ENCODE measurements around the gene CCDC88B.

DNA sequence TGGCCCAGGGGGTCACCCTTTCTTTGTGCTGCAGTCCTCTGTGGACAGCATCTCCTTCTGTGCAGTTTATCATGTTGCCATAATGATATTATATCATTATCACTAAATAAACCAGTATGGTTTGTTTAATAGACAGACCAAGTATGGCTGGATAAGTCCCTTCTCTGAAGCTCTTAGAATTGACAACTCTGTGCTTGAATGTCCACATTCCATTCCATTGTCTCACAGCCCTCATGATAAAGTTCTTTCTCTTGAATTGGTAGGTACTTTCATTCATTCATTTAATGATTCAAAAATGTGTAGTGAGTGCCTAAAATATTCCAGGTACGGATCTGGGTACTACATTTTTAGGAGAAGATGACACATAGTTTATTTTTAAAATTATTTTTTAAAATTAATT is 26.7 kb downstream of the CCDC88B start:
- TF ChIP-seq EP300 (IDR thresholded peaks at IDR 0.05; ENCODE audit: borderline replicate concordance) (no peak), CREB1 (IDR thresholded peaks at IDR 0.05; ENCODE audit: low read depth) (no peak), YY1 (IDR thresholded peaks at IDR 0.05; ENCODE audit: low read depth) (no peak), TAF1 (IDR thresholded peaks at IDR 0.05; ENCODE audit: low read depth) (no peak), FOXM1 (IDR thresholded peaks at IDR 0.05; ENCODE audit: borderline replicate concordance, low read depth) (no peak), TCF12 (IDR thresholded peaks at IDR 0.05; ENCODE audit: low read depth) (no peak), NFIC (IDR thresholded peaks at IDR 0.05) (no peak)
- TF ChIP-seq, protein P1, sequence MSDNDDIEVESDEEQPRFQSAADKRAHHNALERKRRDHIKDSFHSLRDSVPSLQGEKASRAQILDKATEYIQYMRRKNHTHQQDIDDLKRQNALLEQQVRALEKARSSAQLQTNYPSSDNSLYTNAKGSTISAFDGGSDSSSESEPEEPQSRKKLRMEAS (IDR thresholded peaks at IDR 0.05), result no peak
- TF ChIP-seq, protein P2, sequence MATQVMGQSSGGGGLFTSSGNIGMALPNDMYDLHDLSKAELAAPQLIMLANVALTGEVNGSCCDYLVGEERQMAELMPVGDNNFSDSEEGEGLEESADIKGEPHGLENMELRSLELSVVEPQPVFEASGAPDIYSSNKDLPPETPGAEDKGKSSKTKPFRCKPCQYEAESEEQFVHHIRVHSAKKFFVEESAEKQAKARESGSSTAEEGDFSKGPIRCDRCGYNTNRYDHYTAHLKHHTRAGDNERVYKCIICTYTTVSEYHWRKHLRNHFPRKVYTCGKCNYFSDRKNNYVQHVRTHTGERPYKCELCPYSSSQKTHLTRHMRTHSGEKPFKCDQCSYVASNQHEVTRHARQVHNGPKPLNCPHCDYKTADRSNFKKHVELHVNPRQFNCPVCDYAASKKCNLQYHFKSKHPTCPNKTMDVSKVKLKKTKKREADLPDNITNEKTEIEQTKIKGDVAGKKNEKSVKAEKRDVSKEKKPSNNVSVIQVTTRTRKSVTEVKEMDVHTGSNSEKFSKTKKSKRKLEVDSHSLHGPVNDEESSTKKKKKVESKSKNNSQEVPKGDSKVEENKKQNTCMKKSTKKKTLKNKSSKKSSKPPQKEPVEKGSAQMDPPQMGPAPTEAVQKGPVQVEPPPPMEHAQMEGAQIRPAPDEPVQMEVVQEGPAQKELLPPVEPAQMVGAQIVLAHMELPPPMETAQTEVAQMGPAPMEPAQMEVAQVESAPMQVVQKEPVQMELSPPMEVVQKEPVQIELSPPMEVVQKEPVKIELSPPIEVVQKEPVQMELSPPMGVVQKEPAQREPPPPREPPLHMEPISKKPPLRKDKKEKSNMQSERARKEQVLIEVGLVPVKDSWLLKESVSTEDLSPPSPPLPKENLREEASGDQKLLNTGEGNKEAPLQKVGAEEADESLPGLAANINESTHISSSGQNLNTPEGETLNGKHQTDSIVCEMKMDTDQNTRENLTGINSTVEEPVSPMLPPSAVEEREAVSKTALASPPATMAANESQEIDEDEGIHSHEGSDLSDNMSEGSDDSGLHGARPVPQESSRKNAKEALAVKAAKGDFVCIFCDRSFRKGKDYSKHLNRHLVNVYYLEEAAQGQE (IDR thresholded peaks at IDR 0.05; ENCODE audit: low read depth), result no peak

Measured in Ishikawa (cell line).